Astrocyte of the spinal cord (primary cell): ENCODE results near the gene DENND6B.
A peak's percentile ranks its signal among the peaks of the same experiment; 100 is the strongest.
"Not testable (repeated sequence)": the region's sequence is repeated elsewhere in the genome, so short reads cannot be mapped to it uniquely, and the experiment has no call there.

Experiments used
- DNase-seq: peaks from one replicate; pipeline ENCODE4 v3.0.0; 2011; ENCODE audit warnings: low read depth, low spot score
- H3K4me3 ChIP-seq: 2 replicates; pipeline ENCODE4 v1.5.1; 2011; ENCODE audit warnings: low read depth, mild to moderate bottlenecking, low read length, moderate library complexity
- in situ Hi-C: cut with HindIII; loops from 2 replicates; pipeline ENCODE4 v1.10.0; 2017; ENCODE audit warnings: low sequenced_read_pairs
- TF ChIP-seq, protein P1 (sequence below): IDR thresholded peaks from 2 replicates; pipeline ENCODE4 v1.5.1; 2012; ENCODE audit warnings: low read depth, mild to moderate bottlenecking, low read length, inconsistent platforms

The DENND6B gene

DNA sequence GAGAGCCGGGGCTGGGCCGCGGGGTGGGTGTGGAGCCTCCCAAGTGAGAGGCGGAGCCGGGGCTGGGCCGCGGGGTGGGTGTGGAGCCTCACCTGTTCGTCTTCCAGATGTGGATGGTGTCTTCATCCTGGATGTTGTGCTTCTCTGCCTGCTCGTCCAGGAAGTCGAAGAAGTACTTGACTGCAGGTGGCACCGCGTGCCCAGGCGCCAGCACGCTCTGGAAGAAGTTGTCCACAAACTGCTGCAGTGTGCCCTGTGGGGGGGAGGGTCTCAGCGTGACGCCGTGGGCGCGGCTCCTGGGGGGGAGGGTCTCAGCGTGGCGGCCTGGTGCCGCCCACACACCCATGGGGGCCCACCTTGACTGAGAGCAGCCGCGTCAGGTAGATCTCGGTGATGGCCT is 49.1 kb downstream of the DENND6B start:
- DNase-seq = no peak
- TF ChIP-seq, protein P1, sequence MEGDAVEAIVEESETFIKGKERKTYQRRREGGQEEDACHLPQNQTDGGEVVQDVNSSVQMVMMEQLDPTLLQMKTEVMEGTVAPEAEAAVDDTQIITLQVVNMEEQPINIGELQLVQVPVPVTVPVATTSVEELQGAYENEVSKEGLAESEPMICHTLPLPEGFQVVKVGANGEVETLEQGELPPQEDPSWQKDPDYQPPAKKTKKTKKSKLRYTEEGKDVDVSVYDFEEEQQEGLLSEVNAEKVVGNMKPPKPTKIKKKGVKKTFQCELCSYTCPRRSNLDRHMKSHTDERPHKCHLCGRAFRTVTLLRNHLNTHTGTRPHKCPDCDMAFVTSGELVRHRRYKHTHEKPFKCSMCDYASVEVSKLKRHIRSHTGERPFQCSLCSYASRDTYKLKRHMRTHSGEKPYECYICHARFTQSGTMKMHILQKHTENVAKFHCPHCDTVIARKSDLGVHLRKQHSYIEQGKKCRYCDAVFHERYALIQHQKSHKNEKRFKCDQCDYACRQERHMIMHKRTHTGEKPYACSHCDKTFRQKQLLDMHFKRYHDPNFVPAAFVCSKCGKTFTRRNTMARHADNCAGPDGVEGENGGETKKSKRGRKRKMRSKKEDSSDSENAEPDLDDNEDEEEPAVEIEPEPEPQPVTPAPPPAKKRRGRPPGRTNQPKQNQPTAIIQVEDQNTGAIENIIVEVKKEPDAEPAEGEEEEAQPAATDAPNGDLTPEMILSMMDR = no peak
- no peak overlapping the region for H3K4me3 ChIP-seq
- in situ Hi-C loops = no loop called here

DNA sequence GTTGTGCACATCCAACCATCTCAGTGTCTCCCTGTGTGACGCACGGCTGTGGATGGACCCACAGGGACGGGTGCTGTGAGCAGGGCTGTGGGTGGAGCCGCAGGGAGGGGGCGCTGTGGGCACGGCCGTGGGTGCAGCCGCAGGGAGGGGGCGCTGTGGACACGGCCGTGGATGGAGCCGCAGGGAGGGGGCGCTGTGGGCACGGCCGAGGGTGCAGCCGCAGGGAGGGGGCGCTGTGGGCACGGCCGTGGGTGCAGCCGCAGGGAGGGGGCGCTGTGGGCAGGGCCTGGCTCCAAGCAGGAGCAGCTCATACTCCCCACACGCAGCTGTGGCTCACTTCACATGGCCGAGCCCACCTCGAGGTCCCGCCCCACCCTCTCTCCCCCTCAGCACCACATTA is 50.7 kb downstream of the DENND6B start:
- H3K4me3 ChIP-seq = no peak overlapping the region
- DNase-seq = peak; percentile 49
- TF ChIP-seq, protein P1 = peak; percentile 47
- in situ Hi-C loops = no loop called here

DNA sequence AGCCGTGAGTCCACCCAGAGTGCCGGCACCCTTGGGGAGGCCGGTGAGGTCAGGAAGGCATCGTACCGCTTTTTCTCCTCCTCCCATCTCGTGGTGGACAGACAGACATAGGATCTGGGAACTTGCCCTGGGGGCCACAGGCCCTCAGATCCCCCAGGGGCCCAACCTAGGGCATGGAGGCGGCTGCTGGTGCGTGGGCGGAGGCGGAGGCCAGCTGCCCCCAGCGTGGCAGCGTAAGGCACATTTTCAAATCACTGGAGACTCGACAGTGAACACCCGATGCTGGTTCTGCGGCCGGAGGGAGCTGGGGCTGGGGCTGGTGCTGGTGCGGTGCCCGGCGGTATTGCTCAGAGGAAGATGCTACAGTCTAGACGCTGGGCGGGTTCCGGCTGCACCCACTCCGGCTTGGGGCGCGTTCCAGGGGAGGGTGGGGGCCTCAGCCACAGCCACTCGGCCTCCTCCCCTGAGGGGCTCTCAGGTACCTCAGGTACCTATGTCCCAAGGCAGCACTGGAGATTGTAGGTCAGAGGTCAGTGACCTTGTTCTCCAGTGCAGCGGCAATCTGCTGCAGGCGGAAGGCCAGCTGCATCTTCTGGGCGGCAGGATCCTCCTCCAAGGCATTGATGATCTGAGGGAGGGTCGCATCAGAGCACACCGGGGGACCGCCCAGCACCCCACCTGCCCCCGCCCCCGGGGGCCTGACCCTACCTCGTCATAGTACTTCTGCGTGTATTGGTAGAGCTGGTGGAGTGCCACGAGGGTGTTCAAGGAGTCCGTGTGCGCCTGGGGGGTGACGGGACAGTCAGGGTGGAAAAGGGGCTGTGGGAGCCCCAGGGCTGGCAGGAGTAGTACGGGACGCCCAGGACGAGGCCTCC is 51.4 kb downstream of the DENND6B start:
- no peak for DNase-seq
- H3K4me3 ChIP-seq = no peak overlapping the region
- in situ Hi-C loops = no loop called here
- TF ChIP-seq, protein P1 = no peak

DNA sequence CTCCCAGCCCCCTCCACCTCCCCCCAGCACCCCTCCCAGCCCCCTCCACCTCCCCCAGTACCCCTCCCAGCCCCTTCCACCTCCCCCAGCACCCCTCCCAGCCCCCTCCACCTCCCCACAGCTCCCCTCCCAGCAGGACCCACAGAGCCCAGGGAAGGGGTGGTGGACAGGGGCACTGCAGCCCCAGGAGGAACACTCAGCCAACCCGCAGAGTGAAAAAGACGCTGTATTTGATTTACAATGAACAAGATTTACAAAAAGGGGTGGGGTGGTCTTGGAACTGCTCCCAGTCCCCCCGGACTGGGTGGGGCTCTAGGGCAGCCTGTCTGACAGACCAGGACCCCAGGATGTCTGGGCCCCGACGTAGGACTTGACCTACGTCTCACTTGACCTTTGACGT is 52.0 kb downstream of the DENND6B start:
- TF ChIP-seq, protein P1 = no peak
- in situ Hi-C loops = no loop called here
- DNase-seq = no peak
- no peak overlapping the region for H3K4me3 ChIP-seq

DNA sequence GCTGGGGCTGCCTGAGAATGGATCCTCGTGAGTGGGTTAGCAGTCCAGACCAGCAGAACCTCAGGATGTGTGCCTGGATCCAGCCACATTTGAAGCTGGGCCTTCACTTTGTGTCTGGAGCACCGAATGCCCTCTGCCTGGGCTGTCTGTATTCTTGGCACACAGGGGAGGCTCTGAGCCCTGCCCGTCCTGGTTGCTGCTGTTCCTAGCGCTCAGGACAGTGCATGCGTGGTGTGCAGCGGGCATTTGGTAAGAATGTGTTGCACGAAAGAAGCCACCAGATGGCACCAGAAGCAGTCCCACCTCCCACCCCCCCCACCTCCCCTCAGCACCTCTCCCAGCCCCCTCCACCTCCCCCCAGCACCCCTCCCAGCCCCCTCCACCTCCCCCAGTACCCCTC is 52.5 kb downstream of the DENND6B start:
- in situ Hi-C loops = no loop called here
- DNase-seq = peak; percentile 53
- TF ChIP-seq, protein P1 = peak; percentile 29
- H3K4me3 ChIP-seq = no peak overlapping the region

DNA sequence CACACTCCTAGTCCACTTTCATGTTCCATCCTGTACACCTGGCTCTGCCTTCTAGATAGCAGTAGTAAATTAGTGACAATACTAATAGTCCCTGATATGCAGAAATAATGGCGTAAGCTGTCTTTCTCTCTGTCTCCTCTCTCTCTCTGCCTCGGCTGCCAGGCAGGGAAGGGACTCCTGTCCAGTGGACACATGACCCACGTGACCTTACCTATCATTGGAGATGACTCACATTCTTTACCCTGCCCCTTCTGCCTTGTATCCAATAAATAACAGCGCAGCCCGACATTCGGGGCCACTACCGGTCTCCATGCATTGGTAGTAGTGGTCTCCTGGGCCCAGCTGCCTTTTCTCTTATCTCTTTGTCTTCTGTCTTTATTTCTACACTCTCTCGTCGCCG is 53.0 kb downstream of the DENND6B start:
- DNase-seq, H3K4me3 ChIP-seq, in situ Hi-C loops: not testable (repeated sequence)

DNA sequence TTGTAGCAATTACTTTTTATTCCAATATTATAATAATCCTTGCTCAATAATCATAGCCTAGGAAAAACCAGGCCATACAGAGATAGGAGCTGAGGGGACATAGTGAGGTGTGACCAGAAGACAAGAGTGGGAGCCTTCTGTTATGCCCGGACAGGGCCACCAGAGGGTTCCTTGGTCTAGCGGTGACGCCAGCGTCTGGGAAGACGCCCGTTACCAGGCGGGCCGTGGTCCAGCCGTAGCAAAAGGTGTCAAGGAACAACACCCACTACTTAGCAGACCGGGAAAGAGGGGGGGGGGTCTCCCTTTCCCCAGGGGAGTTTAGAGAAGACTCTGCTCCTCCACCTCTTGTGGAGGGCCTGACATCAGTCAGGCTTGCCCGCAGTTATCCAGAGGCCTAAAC is 53.5 kb downstream of the DENND6B start:
- in situ Hi-C loops, H3K4me3 ChIP-seq: not testable (repeated sequence)

More for the DNA sequence above, 53.5 kb downstream of the DENND6B start:
- not testable (repeated sequence) for DNase-seq
